Middle frontal gyrus (tissue), 1 donor: ENCODE data around the gene SLC7A5.
"Not testable (repeated sequence)": the region's sequence is repeated elsewhere in the genome, so short reads cannot be mapped to it uniquely, and the experiment has no call there.

ENCODE experiments used
- DNase-seq: peaks from one replicate; pipeline ENCODE4 v3.0.0-alpha.2; 2015; ENCODE audit warnings: low spot score; ENCODE audit errors: extremely low spot score

Gene SLC7A5

DNA sequence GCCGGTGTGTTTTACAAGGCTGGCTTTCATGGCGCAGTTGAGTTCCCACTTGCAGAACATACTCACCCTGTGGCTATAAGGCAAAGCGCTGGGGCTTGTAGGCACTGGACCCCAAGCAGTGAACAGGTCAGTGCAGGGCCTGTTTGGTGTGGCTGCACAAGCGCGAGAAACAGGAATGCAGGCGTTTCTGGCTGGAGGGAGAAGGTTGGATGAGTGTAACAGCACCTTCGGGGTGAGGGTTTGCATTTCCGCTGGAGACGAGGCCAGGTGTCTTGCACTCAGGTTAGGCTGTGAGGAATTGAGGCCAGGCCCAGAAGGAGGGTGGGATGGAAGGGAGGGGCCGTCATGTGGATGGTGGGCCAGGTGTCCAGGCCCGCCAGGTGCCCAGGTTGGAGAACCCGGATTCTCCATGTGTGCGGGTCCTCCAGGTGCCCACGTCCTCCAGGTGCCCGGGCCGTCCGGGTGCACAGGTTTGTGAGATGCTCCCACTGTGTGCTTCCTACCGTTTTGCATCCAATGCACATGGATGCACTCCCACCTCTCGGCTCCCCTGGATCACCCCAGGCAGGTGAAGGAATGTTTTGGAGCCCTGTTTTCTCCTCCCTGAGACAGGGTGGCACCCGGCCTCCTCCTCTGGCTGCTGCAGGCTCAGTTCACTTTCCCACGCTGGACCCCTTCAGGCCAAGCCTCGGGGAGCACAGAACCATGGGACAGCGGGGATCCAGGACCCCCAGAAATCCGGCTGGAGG is 46.0 kb downstream of the SLC7A5 start:
- DNase-seq = no peak

DNA sequence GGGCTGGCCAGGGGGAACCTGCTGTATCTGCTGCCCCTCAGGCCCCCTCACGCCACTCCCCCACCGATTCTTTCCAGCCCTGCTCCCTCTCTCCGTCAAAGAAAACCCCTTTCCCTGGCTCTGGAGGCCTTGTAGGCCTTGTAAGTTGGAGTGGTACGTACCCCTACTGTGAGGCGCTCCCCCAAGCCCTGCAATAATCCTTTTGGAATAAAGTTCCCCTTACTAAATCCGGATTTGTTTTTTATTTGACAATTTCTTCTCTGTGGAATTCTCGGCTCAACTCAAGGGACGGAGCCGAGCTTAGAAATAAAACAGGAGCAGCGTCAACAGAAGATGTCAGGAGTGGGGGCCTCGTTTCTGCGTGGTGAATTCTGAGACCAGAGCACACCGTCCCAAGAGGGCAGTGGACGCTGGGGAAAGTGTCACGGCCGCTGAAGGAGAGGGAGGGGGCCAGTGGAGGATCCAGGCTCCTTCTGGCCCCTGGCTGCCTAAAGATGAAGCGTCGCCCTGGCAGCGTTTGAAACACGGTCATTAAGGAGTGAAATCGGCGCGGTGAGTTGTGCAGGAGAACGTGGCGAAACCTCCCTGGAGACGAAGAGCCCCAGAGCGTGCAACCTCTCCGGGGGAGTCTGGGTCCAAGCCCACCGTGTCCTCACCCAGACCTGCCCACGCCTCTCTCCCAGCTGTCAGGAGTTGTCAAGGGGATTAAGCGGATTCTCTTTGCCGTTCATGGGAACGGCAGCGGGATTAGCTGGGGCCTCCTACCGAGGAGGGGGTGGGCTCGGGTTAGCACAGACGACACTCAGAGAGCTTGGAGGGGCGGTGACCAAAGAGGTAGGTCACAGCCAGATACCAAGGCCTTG is 47.0 kb downstream of the SLC7A5 start:
- DNase-seq = no peak

DNA sequence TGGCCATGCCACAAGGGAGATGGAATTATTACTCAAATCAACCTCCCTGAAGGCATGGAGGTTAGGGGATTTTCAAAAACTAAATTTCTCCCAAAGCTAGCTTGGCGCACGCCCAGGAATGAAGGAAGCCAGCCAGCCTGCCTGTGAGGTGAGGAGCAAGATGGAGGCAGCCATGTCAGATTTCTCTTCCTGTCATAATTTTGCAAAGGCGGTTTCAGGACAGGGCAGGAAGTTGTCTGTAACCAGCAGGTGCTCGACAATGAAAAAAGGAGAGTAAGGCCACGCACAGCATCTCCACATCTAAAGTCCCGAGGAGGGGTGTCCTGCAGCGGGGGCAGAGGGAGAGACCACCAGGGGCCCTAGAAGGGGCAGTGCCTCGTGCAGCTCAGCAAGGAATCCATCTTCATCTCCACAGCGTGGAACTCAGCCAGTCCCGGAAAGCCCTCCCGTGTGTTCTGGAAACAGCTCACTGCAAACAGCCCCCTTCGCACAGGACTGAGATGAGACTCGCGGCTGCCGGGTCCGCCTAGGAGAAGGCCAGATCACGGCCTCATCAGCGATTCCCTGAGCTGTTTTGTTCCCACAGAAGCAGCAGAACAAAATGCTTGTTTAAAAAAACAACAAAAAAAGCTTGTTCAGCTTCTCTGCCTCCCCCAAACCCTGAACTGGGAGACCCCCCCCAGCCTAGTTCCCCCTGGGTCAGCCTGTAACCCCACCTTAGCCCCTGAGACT is 47.8 kb downstream of the SLC7A5 start:
- no peak for DNase-seq

- no peak for DNase-seq
These were observed 49.3 kb downstream of the SLC7A5 start for GRCh38 chr16:87819983-87820382.

DNA sequence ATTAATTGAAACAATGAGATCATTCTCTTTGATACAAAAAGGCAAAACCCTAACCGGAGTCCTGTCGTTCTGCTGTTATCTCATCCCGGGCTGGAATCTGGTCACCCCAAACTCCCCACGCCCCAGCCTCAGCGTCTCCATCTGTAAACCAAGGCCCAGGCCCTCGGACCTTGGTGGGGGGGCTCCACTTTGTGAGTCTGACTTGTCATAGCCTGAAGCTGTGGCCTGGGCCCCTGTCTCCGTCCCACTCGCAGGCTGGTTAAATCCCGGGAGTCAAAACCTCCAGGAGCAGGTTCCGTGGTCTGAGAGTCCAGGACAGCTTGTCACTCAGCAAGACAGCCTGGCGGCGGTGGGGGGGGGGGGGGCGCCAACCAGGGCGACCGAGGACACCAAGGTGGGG is 50.0 kb downstream of the SLC7A5 start:
- DNase-seq = no peak

DNA sequence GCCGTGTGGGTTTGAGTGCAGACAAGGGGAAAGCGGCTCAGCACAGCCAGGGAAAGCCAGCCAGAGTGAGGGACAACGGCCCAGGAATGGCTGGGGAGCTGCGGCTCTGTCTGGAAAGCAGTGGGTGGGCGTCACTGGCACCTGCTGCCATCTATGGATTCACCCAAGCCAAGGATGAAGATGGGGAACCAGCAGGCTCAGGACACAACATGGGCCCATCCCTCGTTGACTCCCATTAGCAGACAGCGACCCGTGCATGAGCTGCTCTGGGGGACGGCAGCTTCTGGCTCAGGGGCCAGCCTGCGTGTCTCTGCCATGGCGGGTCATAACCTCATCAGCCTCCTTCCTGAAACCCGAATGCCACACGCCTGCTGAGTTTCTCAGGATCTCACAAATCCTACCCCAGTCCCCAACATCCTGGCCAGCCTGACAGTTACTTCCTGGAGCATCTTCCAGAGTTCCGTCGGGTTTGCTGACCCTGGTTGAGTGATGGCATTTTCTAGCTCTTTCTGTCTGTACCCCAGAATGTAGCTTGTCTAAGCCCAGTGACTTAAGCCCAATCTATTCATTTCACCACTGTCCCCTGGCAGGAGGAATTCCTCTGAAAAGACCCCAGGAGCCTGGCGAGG is 50.7 kb downstream of the SLC7A5 start:
- DNase-seq = no peak

- DNase-seq = no peak
These were observed 51.4 kb downstream of the SLC7A5 start for GRCh38 chr16:87817910-87818309.

DNA sequence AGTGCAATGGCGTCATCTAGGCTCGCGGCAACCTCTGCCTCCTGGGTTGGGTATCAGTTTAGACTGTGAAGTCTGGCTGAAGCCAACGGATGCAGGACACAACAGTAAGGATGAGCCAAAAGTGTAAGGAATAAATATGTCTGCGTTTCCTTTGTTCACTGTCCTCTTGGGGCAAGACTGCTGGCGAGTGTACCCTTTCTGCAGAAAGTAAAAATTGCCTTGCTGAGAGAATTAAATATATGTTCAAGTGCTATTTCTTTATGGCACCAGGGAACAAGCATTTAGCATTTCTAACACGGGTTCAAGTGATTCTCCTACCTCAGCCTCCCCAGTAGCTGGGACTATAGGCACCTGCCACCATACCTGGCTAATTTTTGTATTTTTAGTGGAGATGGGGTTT is 51.9 kb downstream of the SLC7A5 start:
- DNase-seq = not testable (repeated sequence)

- no peak for DNase-seq
These were observed 52.7 kb downstream of the SLC7A5 start for GRCh38 chr16:87816507-87817100.

DNA sequence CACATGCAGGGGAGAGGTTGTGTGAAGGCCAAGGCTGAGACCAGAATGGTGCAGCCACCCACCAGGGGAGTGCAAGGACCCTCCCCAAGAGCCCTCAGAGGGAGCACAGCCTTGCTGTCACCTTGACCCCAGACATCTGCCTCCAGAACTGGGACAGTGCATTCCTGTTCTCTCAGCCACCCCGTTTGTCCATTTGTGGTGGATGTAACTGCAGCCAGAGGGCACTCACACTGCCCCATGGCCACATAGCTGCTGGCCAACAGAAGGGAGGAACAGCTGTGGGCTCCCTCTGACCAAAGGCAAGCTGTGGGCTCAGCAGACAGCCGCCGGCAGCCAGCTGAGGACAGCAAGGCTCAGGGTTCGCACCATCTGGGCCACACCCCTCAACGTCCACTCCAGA is 53.7 kb downstream of the SLC7A5 start:
- no peak for DNase-seq

DNA sequence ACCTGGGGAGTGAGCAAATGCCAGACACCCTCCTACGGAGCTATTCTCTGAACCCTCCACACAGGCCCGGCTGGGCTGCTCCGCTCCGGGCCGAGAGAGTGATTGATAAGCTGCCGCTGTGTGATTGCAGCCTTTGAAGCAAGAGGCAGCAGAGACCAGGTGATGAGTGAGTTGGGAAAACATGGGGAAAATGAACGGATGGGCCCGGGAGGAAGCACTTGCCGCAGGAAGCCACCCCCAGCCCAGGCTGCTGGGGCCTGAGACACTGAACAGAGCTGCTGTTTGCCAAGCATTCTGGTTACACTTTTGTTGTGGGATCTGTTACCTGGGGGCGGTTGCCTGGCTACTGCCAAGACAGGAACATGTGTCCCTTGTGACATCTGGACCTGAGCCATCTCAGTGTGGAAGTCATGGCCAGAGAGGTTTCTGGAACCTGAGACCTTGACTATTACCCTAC is 57.1 kb downstream of the SLC7A5 start:
- DNase-seq = no peak

- not testable (repeated sequence) for DNase-seq
These were observed 57.9 kb downstream of the SLC7A5 start for GRCh38 chr16:87811454-87811853.

DNA sequence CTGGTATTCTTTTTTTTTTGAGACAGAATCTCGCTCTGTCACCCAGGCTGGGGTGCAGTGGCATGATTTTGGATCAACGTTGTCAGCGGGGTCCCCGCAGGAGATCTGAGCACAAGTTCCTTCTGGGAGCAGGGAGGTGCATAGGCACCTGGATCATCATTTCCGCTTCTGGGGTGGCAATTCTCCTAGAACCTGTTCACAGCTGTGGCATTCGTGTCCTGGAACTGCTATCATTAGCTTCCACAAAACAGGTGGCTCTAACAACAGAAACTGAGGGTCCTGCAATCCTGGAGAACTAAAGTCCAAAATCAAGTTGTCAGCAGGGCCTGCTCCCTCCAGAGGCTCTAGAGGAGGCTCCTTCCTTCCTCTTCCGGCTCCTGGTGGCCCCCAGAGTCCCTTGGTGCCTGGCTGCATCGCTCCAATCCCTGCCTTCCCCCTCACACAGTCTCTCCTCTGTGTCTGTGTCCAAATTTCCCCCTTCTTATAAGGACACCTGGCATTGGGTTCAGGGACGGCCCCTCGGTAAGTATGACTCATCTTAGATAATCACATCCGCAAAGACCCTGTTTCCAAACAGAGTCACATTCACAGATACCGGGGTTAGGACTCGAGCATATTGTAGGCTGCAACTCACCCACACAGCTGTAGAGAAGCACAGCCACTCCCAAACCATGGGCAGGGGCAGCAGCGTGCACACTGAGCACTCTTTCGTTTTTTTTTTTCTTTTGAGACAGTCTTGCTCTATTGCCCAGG is 60.0 kb downstream of the SLC7A5 start:
- DNase-seq = no peak

DNA sequence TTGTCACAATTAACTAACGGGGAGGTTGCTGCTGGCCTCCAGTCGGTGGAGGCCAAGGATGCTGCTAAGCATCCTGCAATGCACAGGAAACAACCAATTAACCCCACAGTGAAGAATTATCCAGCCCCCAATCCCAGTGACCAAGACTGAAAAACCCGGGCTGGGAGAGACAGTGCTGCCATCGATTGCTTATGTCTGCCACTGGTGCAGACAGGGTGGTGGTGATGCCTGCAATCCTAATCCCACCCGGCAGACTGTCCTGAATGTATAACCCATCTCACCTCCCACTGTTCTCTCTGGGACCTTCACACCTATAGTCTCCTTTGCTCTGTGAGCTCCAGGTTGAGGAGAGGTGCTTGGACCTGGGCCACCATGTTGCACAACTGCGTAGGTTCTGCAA is 61.2 kb downstream of the SLC7A5 start:
- DNase-seq = no peak

DNA sequence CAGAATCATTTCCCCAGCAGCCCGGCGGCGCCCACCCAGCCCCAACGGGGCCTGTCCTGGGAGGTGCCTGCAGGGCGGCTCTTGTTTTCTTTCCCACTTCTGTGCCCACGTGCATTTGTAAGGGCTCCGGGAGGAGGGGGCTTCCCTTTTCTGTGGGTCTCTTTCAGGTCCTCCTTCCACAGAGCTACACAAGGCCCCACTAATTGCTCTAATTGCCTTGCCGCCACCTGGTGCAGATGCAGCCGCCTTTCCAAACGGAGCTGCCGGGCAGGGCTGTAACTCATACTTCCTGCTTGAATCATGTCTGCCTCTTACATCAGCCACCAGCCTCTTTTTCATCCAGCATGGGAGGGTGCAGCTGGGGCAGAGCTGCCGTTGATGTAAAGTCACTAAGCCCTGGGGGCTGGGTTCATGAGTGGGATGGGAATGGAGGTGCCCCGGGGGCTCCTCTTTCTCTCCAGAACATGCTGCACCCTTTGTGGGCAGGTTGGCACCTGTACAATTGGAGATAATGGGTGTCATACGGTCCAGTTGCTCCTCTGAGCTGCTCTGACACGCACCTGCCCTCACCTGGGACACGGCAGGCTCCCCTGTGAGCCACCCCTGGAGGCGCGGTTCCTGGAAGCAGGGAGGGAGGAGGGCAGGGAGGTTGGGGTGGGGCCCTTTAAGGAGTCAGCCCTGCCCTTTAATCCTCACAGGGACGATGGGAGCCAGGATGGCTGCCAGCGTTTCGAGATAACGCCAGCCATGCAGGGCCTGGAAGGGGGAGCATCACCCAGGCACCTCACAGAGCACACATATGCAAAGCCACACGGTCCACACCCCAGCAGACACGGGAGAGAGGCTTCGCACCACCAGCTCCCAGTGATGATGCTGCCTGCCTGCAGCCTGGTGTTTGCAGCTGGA is 62.4 kb downstream of the SLC7A5 start:
- peak; percentile 16 for DNase-seq

- no peak for DNase-seq
These were observed 63.1 kb downstream of the SLC7A5 start for GRCh38 chr16:87806261-87806640.

DNA sequence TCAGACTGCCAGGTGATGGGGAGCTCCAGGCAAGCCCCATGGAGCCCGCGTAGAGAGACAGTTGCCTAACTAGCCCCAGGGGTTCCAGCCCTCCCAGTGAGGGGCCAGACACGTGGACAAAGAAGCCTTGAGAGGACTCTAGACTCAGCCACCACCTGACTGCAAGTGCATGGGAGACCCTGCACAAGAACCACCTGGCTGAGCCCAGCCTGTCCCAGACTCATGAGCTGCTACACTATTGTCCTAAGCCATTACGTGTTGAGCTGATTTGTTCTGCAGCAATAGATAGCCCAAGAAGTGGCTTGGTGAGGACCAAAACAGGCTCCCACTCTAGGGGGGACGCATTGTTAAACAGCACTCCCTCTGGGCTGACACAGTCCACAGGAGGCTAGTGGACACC is 65.9 kb downstream of the SLC7A5 start:
- DNase-seq = no peak

GRCh38 chr16:87802670-87803069 is 66.6 kb downstream of the SLC7A5 start:
- DNase-seq = no peak

DNA sequence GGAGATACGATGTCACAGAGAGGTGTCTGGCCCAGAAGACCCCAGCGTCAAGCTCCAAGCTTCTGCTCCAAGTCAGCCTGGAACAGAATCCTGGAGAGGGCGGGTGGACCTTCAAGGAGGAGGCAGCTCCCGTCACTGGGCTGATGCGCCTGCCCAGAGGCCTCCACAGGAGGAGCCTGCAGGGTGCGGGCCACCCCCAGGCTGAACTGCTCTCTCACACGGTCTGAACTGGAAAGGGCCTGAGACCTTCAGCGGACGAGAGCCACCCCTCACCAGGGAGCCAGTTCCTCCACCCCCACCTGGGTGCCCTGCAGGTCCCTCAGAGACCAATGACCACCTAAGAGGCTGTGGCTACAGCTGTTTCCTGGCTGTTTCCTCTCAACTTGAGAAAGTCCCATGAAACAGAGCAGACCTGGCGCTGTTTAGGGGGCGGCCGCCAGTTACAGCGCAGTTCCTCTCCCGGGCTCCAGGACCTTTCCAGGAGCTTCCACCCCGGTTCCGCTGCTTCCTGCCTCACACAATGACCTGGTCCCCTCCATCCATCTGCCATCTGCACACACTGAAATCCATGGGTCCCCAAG is 67.5 kb downstream of the SLC7A5 start:
- DNase-seq = no peak
